Body of pancreas (tissue), 4 donors: Measurements from ENCODE around the gene ADAMTSL1. TPM values are rescaled to one million over a fixed set of nuclear protein-coding genes. Genes with fewer than 3 reads are reported as not detected.

ENCODE experiments used
- ATAC-seq: fragments of 150-250 bp; one replicate; pipeline ENCODE4 v1.9.1; 2016
- DNase-seq, 4 donors: peaks; one replicate each; pipeline ENCODE4 v3.0.0-alpha.2; 2019
- H3K27ac ChIP-seq, 4 donors: fragments of 200-600 bp; sonication (generic); 1 replicate in 3 of 4; 2 replicates in 1 of 4; pipeline versions ENCODE4 v1.5.1 to v1.6.1; 2016 to 2019; ENCODE audit warnings: mild to moderate bottlenecking in 1 of 4, mixed read lengths in 1 of 4, moderate library complexity in 1 of 4
- H3K27me3 ChIP-seq, 2 donors: fragments of 200-600 bp; sonication (generic); one replicate each; pipeline ENCODE4 v1.6.0; 2016; ENCODE audit warnings: mild to moderate bottlenecking in 1 of 2
- H3K36me3 ChIP-seq, 2 donors: fragments of 200-600 bp; sonication (generic); replicated peaks in 1 of 2; 2 replicates each; pipeline ENCODE4 v1.5.1; 2016; ENCODE audit warnings: low read depth in 2 of 2; ENCODE audit not compliant: insufficient read depth in 1 of 2
- H3K4me1 ChIP-seq: fragments of 200-600 bp; sonication (generic); one replicate; pipeline ENCODE4 v1.6.0; 2016
- H3K4me3 ChIP-seq, 2 donors: fragments of 200-600 bp; sonication (generic); 1 replicate in 1 of 2; 2 replicates in 1 of 2; pipeline ENCODE4 v1.5.1; 2016 to 2019
- H3K9me3 ChIP-seq, 3 donors: fragments of 200-600 bp; sonication (generic); 1 replicate in 2 of 3; 2 replicates in 1 of 3; pipeline ENCODE4 v1.5.1; 2016
- CTCF ChIP-seq, 7 experiments: fragments of 450-650 bp in 4 of 7; fragments of 200-600 bp in 3 of 7; sonication (generic) in 3 of 7; IDR thresholded peaks; one replicate each; pipeline ENCODE4 v1.5.1; 2016 to 2019; ENCODE audit warnings: antibody characterized with exemption in 7 of 7
- POLR2A ChIP-seq, 3 donors: fragments of 450-650 bp; IDR thresholded peaks; one replicate each; pipeline ENCODE4 v1.6.1; 2016; ENCODE audit warnings: antibody characterized with exemption in 3 of 3, mild to moderate bottlenecking in 2 of 3
- WGBS, 2 donors: methylation state at CpG; one replicate each; pipeline ENCODE4 v1.1.5; 2017; 5-methylcytosine and 5-hydroxymethylcytosine counted together
- intact Hi-C: fragments of 100-400 bp; cut with DNase I; formaldehyde crosslinking; loops from one replicate; pipeline ENCODE4 v1.15.1; 2023
- total RNA-seq, 2 donors: library from RNA; depleted of rRNA; stranded (reverse); fragments of >200 nt; gene quantifications; one replicate each; pipeline ENCODE4 v1.1.0, GENCODE V29; 2016

Gene ADAMTSL1
- total RNA-seq, 2 donors from 2014 or later = 0.52 to 0.99 TPM

GRCh38 chr9:18710065-18710464 is 236.1 kb downstream of the ADAMTSL1 start:
- 77 to 84% methylated on average over 1 of the region's 1 CpG for WGBS, 2 donors
- H3K4me1 ChIP-seq = no peaks in the 10 kb centered on the region
- no peak overlapping the region for H3K27ac ChIP-seq
- no peaks in the 10 kb centered on the region for H3K27me3 ChIP-seq
- no peak for DNase-seq
- no peak for TF ChIP-seq POLR2A (IDR thresholded peaks at IDR 0.05)
- no peak for TF ChIP-seq CTCF (IDR thresholded peaks at IDR 0.05)
- intact Hi-C loops = no loop called here
- no peak for ATAC-seq
- H3K4me3 ChIP-seq = no peak overlapping the region
- no peaks in the 10 kb centered on the region for H3K9me3 ChIP-seq
- no peaks in the 10 kb centered on the region for H3K36me3 ChIP-seq

- H3K27ac ChIP-seq = no peak overlapping the region
These were observed 243.8 kb downstream of the ADAMTSL1 start for GRCh38 chr9:18717759-18718158.

GRCh38 chr9:18718393-18718792 is 244.4 kb downstream of the ADAMTSL1 start:
- DNase-seq = no peak
- Histone ChIP-seq H3K4me3 (no peak overlapping the region), H3K27ac (no peak overlapping the region), H3K4me1 (no peaks in the 10 kb centered on the region), H3K9me3 (no peaks in the 10 kb centered on the region), H3K27me3 (no peaks in the 10 kb centered on the region), H3K36me3 (no peaks in the 10 kb centered on the region)
- 71 to 80% methylated on average over 6 to 12 of the region's 12 CpGs for WGBS, 2 donors
- TF ChIP-seq POLR2A (IDR thresholded peaks at IDR 0.05) (no peak), CTCF (IDR thresholded peaks at IDR 0.05) (no peak)
- intact Hi-C loops = no loop called here
- ATAC-seq = no peak

More at GRCh38 chr9:18717759-18718158, 243.8 kb downstream of the ADAMTSL1 start:
- DNase-seq = no peak
- TF ChIP-seq CTCF (IDR thresholded peaks at IDR 0.05) = no peak
- no peak for TF ChIP-seq POLR2A (IDR thresholded peaks at IDR 0.05)
- Histone ChIP-seq H3K27me3 (no peaks in the 10 kb centered on the region), H3K36me3 (no peaks in the 10 kb centered on the region), H3K4me1 (no peaks in the 10 kb centered on the region), H3K4me3 (no peak overlapping the region), H3K9me3 (no peaks in the 10 kb centered on the region)
- intact Hi-C loops = no loop called here
- 88 to 89% methylated on average over 2 of the region's 2 CpGs for WGBS, 2 donors
- no peak for ATAC-seq

GRCh38 chr9:18718932-18719331 is 245.0 kb downstream of the ADAMTSL1 start:
- DNase-seq = no peak
- TF ChIP-seq POLR2A (IDR thresholded peaks at IDR 0.05) (no peak), CTCF (IDR thresholded peaks at IDR 0.05) (no peak)
- H3K36me3 ChIP-seq = no peaks in the 10 kb centered on the region
- H3K9me3 ChIP-seq = no peaks in the 10 kb centered on the region
- no peaks in the 10 kb centered on the region for H3K4me1 ChIP-seq
- H3K27ac ChIP-seq = no peak overlapping the region
- H3K27me3 ChIP-seq = no peaks in the 10 kb centered on the region
- WGBS, 2 donors = 68 to 69% methylated on average over 1 of the region's 1 CpG
- no peak overlapping the region for H3K4me3 ChIP-seq
- no peak for ATAC-seq
- intact Hi-C loops = no loop called here

GRCh38 chr9:18720691-18721090 is 246.7 kb downstream of the ADAMTSL1 start:
- ATAC-seq (no peak), DNase-seq (no peak)
- 85 to 88% methylated on average over 5 of the region's 5 CpGs for WGBS, 2 donors
- no peaks in the 10 kb centered on the region for H3K27me3 ChIP-seq
- intact Hi-C loops = no loop called here
- H3K27ac ChIP-seq = no peak overlapping the region
- no peaks in the 10 kb centered on the region for H3K4me1 ChIP-seq
- H3K36me3 ChIP-seq = no peaks in the 10 kb centered on the region
- H3K4me3 ChIP-seq = no peak overlapping the region
- no peaks in the 10 kb centered on the region for H3K9me3 ChIP-seq
- TF ChIP-seq CTCF (IDR thresholded peaks at IDR 0.05) (no peak), POLR2A (IDR thresholded peaks at IDR 0.05) (no peak)
